ENCODE results near the gene NR1D1. TPM values are rescaled to one million over a fixed set of nuclear protein-coding genes. Genes with fewer than 3 reads are reported as not detected.

Gene NR1D1
- total RNA-seq, 2 experiments from 2014 or later = 6.0 to 6.5 TPM

- no peak for DNase-seq
- intact Hi-C loops (cut with micrococcal nuclease) = no loop called here
- Mint-ChIP-seq H3K27ac (peak overlapping the region; percentile 92), H3K4me3 (peak overlapping the region; percentile 93), H3K9me3 (no peaks in the 10 kb centered on the region), H3K36me3 (ENCODE audit: low read depth) (peaks cover 37% of the 10 kb centered on the region), H3K4me1 (ENCODE audit: low read depth) (peaks cover 26% of the 10 kb centered on the region), H3K27me3 (no peaks in the 10 kb centered on the region)
- ChIA-PET POLR2A (interaction anchor here (0.8 to 5.3 kb wide), 8 partner anchors 9 to 178 kb away, joined by 3 to 50 read pairs (median 5); partner anchors contain the start of genes CASC3, CDC6 and WIPF2), CTCF (interaction anchor here (0.9 to 8.3 kb wide), 16 partner anchors 8 to 230 kb away, joined by 3 to 80 read pairs (median 6); partner anchors contain the start of gene CASC3)
- TF ChIP-seq CTCF (IDR thresholded peaks at IDR 0.05) = no peak
- ATAC-seq = no peak
These were observed 24.1 kb upstream of the NR1D1 start for GRCh38 chr17:40124279-40125141.

DNA sequence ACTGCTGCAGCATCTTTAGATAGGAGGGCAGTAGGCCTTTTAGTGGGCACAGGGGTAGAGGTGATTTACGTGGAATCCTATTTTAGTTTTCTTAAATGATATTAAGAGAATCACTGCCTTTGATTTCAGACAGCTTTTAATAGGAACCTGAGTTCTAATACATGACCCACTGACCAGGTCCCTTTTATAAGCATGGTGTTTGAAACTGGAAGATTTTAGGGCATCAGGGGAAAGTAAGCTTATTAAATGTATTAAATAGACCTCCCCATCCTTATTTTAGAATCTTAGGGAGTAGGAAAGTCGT is 23.4 kb upstream of the NR1D1 start:
- intact Hi-C loops (cut with micrococcal nuclease) = no loop called here
- H3K27me3 Mint-ChIP-seq = no peaks in the 10 kb centered on the region
- no peak for ATAC-seq
- H3K4me3 Mint-ChIP-seq = peak overlapping the region; percentile 93
- H3K4me1 Mint-ChIP-seq (ENCODE audit: low read depth) = peaks cover 26% of the 10 kb centered on the region
- H3K36me3 Mint-ChIP-seq (ENCODE audit: low read depth) = peaks cover 30% of the 10 kb centered on the region
- H3K27ac Mint-ChIP-seq = peak overlapping the region; percentile 92
- H3K9me3 Mint-ChIP-seq = no peaks in the 10 kb centered on the region
- POLR2A ChIA-PET = interaction anchor here (0.8 to 5.3 kb wide), 10 partner anchors 10 to 164 kb away, joined by 3 to 50 read pairs (median 4); partner anchors contain the start of genes CASC3, CDC6 and WIPF2
- CTCF ChIA-PET = interaction anchor here (0.9 to 8.3 kb wide), 14 partner anchors 9 to 231 kb away, joined by 3 to 80 read pairs (median 6); partner anchors contain the start of gene CASC3
- TF ChIP-seq CTCF (IDR thresholded peaks at IDR 0.05) = no peak
- no peak for DNase-seq

DNA sequence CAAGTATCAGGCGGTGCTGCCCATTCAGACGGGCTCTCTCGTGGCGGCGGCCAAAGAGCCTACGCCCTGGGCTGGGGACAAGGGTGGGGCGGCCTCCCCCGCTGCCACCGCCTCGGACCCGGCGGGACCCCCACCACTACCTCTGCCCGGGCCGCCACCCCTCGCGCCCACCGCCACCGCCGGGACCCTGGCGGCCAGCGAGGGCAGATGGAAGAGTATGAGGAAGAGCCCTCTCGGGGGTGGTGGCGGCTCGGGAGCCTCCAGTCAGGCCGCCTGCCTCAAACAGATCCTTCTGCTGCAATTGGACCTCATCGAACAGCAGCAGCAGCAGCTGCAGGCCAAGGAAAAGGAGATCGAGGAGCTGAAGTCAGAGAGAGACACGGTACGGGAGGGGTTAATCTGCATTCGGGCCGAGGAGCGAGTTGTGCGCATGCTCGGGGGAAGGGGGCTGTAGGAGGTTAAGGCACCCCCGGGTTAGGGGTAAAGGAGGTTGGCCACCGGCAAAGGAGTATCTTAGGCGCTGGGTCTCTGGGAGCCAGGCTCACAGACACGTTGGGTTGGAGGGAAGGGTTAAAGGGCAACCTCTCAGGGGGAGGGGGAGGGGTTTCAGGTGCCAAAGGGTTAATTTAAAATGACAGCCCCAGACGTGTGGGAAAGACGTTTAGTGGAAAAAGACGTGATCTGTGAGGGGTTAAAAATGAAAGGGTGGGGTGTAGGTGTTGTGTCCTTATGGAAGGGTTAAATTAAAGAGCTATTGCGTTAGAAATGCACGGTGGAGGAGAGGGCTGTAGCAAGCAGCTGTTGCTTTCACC is 22.8 kb upstream of the NR1D1 start:
- ChIA-PET CTCF (interaction anchor here (1.0 to 8.3 kb wide), 15 partner anchors 9 to 231 kb away, joined by 3 to 80 read pairs (median 5); partner anchors contain the start of gene CASC3), POLR2A (interaction anchor here (0.5 to 5.3 kb wide), 17 partner anchors 10 to 165 kb away, joined by 3 to 50 read pairs (median 3); partner anchors contain the start of genes CASC3, CDC6, NR1D1 and WIPF2)
- Mint-ChIP-seq H3K9me3 (no peaks in the 10 kb centered on the region), H3K4me3 (peak overlapping the region; percentile 93), H3K27ac (peak overlapping the region; percentile 92), H3K27me3 (no peaks in the 10 kb centered on the region), H3K36me3 (ENCODE audit: low read depth) (peaks cover 30% of the 10 kb centered on the region), H3K4me1 (ENCODE audit: low read depth) (peaks cover 29% of the 10 kb centered on the region)
- intact Hi-C loops (cut with micrococcal nuclease) = no loop called here
- TF ChIP-seq CTCF (IDR thresholded peaks at IDR 0.05) = no peak
- ATAC-seq (peak; percentile 26), DNase-seq (peak; percentile 62)

DNA sequence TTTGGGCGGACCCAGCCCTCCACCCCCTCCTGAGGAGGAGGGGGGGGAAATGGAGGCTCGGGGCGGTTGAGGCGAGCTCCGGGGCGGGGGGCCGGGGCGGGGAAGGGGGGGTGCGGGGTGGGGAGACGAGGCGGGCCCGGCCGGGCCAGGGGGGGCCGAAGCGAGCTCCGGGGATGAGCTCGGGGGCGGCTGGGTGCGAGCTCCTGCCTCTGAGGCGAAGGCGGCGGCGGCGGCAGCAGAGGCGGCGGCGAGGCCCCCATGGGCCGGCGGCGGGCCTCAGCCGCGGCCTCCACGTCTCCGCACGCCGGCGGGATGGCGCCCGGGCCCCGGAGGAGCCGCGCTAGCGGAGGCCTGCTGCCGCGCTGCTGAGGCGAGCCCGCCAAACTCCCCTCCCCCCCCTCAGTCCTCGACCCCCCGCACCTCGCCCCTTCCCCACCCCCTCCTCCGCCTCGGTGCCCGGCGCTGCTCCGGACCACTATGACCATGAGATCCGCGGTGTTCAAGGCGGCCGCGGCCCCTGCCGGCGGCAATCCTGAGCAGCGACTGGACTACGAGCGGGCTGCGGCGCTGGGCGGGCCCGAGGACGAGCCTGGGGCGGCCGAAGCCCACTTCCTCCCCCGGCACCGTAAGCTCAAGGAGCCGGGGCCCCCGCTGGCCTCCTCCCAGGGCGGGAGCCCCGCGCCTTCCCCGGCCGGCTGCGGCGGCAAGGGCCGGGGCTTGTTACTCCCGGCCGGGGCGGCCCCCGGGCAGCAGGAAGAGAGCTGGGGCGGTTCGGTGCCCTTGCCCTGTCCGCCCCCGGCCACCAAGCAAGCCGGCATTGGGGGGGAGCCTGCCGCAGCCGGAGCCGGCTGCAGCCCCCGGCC is 22.0 kb upstream of the NR1D1 start:
- intact Hi-C loops (cut with micrococcal nuclease) = no loop called here
- ATAC-seq (peak; percentile 49), DNase-seq (peak; percentile 42)
- Mint-ChIP-seq H3K36me3 (ENCODE audit: low read depth) (peaks cover 27% of the 10 kb centered on the region), H3K9me3 (no peaks in the 10 kb centered on the region), H3K4me3 (peak overlapping the region; percentile 93), H3K27ac (no peak overlapping the region), H3K27me3 (no peaks in the 10 kb centered on the region), H3K4me1 (ENCODE audit: low read depth) (peaks cover 31% of the 10 kb centered on the region)
- TF ChIP-seq CTCF (IDR thresholded peaks at IDR 0.05) = no peak
- ChIA-PET CTCF (interaction anchor here (1.0 to 8.3 kb wide), 10 partner anchors 11 to 232 kb away, joined by 3 to 80 read pairs (median 6); partner anchors contain the start of gene CASC3), POLR2A (interaction anchor here (0.5 to 5.3 kb wide), 15 partner anchors 9 to 96 kb away, joined by 3 to 50 read pairs (median 3); partner anchors contain the start of genes CASC3, NR1D1 and WIPF2)
